ENCODE measurements around the gene C12orf76. TPM values are rescaled to one million over a fixed set of nuclear protein-coding genes. Genes with fewer than 3 reads are reported as not detected.

C12orf76 gene
- total and polyA plus RNA-seq, 9 of the 15 experiments (the other 6 are each of a cell fraction or from before 2014, with no cell fraction given): 6.3 to 38.6 (median 12.3) TPM

- ATAC-seq: no peak
- Histone ChIP-seq H3K36me3 (ENCODE audit: control insufficient read depth, insufficient read depth, low read length) (no peaks in the 10 kb centered on the region; the same call in 2 of the 3 replicates), H3K9me1 (ENCODE audit: control insufficient read depth, insufficient read depth, low read length) (no peaks in the 10 kb centered on the region), H3K9me3 (replicated peaks; ENCODE audit: control insufficient read depth, insufficient read depth, low read depth, low read length) (no peaks in the 10 kb centered on the region), H2AFZ (ENCODE audit: low read depth, low read length) (peak overlapping the region; percentile 100), H3K79me2 (ENCODE audit: control insufficient read depth, insufficient read depth, low read length) (peaks cover 53% of the 10 kb centered on the region), H3K9ac (ENCODE audit: insufficient read depth in 1 of 2, low read depth in 2 of 2, low read length in 2 of 2) (no peak overlapping the region), H3K4me2 (ENCODE audit: insufficient read depth, low read length) (no peak overlapping the region), H3K4me3 (no peak overlapping the region), H3K4me1 (replicated peaks in 1 of 2; ENCODE audit: control insufficient read depth in 2 of 2, insufficient read depth in 2 of 2, low read length in 2 of 2) (peaks cover 23 to 32% of the 10 kb centered on the region in 2 experiments), H4K20me1 (replicated peaks; ENCODE audit: control insufficient read depth, insufficient read depth, low read length) (no peaks in the 10 kb centered on the region), H3K27me3 (ENCODE audit: control insufficient read depth in 2 of 2, insufficient read depth in 2 of 2, low read length in 2 of 2) (no peaks in the 10 kb centered on the region), H3K27ac (ENCODE audit: extremely low read depth, low read depth, low read length) (no peak overlapping the region)
- ChIA-PET POLR2A (no interaction called here), CTCF (ENCODE audit: low intra/inter-chr PET ratio) (no interaction called here)
- TF ChIP-seq HNRNPK (IDR thresholded peaks at IDR 0.05; ENCODE audit: low read depth, low read length, poor library complexity, severe bottlenecking): no peak
- peak; percentile 54 for TF ChIP-seq PRDM10 (IDR thresholded peaks at IDR 0.05; ENCODE audit: partially characterized antibody)
- in situ Hi-C loops (cut with MboI): no loop called here
- WGBS (ENCODE audit: insufficient coverage, low coverage, missing lambda C conversion rate): 65% methylated on average over 4 of the region's 4 CpGs
- no peak for DNase-seq (ENCODE audit: extremely low read depth in 1 of 4, low spot score in 3 of 4)
- no TSS peak for BruUV-seq (replicated peaks)
- intact Hi-C loops (cut with micrococcal nuclease): no loop called here
- FAIRE-seq: no peak
Observed at GRCh38 chr12:109997393-109997792, 50.9 kb downstream of the C12orf76 start.

All from K562 (cell line).